Measurements from ENCODE around the gene EXO5. TPM values are rescaled to one million over a fixed set of nuclear protein-coding genes. Genes with fewer than 3 reads are reported as not detected.

The EXO5 gene
- polyA plus RNA-seq, 2 of the 4 experiments (the other 2 are of a cell fraction), result 5.7 to 7.0 TPM

DNA sequence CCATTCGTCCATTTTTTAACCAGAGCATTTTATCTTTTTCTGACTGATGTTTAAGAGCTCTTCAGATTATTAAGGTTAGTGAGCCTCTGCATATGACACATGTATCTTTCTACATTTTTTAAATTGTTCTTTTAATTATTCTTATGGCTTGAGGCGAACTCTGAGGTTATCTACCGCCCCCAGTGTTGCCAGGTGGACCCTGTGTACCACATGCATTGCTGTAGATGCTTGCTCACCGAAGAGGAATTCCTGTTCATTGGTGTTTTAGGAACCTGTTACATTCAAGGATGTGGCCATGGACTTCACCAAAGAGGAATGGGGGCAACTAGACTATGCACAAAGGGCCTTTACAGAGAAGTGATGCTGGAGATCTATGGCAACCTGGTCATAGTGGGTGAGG is 54.7 kb downstream of the EXO5 start:
- DNase-seq (ENCODE audit: low read depth in 1 of 2, low spot score in 1 of 2) (no peak), FAIRE-seq (no peak), ATAC-seq (no peak)
- 23% methylated on average over 4 of the region's 4 CpGs for WGBS (ENCODE audit: missing lambda C conversion rate)
- ChIA-PET CTCF (no interaction called here), POLR2A (no interaction called here)
- no peak overlapping the region for H3K4me3 ChIP-seq
- TF ChIP-seq POLR2AphosphoS2 (conservative IDR thresholded peaks at IDR 0.05; ENCODE audit: low read length) (no peak), CBX8 (IDR thresholded peaks at IDR 0.05) (no peak), NFE2L2 (conservative IDR thresholded peaks at IDR 0.05; ENCODE audit: low read length) (no peak), RAD21 (conservative IDR thresholded peaks at IDR 0.05 in 1 of 2, IDR thresholded peaks at IDR 0.05 in 1 of 2) (no peak), EP300 (IDR thresholded peaks at IDR 0.05) (no peak), CEBPB (IDR thresholded peaks at IDR 0.05) (no peak), ZSCAN20 (CRISPR knock-in tag; IDR thresholded peaks at IDR 0.05) (no peak), TFCP2L1 (CRISPR knock-in tag; IDR thresholded peaks at IDR 0.05) (no peak), HOXB13 (CRISPR knock-in tag; IDR thresholded peaks at IDR 0.05; ENCODE audit: low read depth) (no peak), FOXS1 (CRISPR knock-in tag; IDR thresholded peaks at IDR 0.05) (no peak), FOSL2 (IDR thresholded peaks at IDR 0.05) (no peak), FOSL2 (CRISPR knock-in tag; IDR thresholded peaks at IDR 0.05) (no peak), ZFP36 (IDR thresholded peaks at IDR 0.05; ENCODE audit: borderline replicate concordance, partially characterized antibody) (no peak)
- TF ChIP-seq, protein P1, sequence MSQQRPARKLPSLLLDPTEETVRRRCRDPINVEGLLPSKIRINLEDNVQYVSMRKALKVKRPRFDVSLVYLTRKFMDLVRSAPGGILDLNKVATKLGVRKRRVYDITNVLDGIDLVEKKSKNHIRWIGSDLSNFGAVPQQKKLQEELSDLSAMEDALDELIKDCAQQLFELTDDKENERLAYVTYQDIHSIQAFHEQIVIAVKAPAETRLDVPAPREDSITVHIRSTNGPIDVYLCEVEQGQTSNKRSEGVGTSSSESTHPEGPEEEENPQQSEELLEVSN (IDR thresholded peaks at IDR 0.05; ENCODE audit: borderline replicate concordance, low read depth), result no peak
- TF ChIP-seq, protein P2, sequence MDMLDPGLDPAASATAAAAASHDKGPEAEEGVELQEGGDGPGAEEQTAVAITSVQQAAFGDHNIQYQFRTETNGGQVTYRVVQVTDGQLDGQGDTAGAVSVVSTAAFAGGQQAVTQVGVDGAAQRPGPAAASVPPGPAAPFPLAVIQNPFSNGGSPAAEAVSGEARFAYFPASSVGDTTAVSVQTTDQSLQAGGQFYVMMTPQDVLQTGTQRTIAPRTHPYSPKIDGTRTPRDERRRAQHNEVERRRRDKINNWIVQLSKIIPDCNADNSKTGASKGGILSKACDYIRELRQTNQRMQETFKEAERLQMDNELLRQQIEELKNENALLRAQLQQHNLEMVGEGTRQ (IDR thresholded peaks at IDR 0.05), result no peak
- TF ChIP-seq, protein P3, sequence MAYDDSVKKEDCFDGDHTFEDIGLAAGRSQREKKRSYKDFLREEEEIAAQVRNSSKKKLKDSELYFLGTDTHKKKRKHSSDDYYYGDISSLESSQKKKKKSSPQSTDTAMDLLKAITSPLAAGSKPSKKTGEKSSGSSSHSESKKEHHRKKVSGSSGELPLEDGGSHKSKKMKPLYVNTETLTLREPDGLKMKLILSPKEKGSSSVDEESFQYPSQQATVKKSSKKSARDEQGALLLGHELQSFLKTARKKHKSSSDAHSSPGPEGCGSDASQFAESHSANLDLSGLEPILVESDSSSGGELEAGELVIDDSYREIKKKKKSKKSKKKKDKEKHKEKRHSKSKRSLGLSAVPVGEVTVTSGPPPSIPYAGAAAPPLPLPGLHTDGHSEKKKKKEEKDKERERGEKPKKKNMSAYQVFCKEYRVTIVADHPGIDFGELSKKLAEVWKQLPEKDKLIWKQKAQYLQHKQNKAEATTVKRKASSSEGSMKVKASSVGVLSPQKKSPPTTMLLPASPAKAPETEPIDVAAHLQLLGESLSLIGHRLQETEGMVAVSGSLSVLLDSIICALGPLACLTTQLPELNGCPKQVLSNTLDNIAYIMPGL (CRISPR knock-in tag; IDR thresholded peaks at IDR 0.05; ENCODE audit: borderline replicate concordance), result no peak
- H3K9me3 ChIP-seq, result no peaks in the 10 kb centered on the region; the same call in 2 of the 3 replicates
- H3K4me1 ChIP-seq, result no peaks in the 10 kb centered on the region
- no peak overlapping the region for H3K4me2 ChIP-seq
- no peak overlapping the region for H3K27ac ChIP-seq

DNA sequence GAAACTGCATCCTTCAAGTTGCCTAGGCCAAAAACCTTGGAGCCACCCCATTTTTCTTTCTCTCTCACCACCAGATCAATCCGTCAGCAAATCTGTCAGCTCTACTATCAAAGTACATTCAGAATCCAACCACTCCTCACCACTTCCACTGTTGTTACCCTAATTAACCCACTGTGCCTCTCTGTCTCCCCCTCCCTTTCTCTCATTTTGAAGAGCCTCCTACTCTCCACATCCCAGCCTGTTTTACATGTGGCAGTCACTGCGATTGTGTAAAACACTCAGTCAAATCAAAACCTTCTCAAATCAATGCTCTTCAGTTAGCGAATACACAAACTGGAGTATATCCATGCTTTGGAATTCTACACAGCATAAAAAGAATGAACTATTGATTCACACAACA is 55.9 kb downstream of the EXO5 start:
- H3K4me1 ChIP-seq, result no peaks in the 10 kb centered on the region
- FAIRE-seq (no peak), ATAC-seq (no peak), DNase-seq (ENCODE audit: low read depth in 1 of 2, low spot score in 1 of 2) (no peak)
- no peak overlapping the region for H3K4me3 ChIP-seq
- CTCF ChIA-PET, result no interaction called here
- 36% methylated on average over 3 of the region's 3 CpGs for WGBS (ENCODE audit: missing lambda C conversion rate)
- TF ChIP-seq HEYL (CRISPR knock-in tag; IDR thresholded peaks at IDR 0.05) (no peak), SMC3 (IDR thresholded peaks at IDR 0.05) (no peak), HDAC2 (IDR thresholded peaks at IDR 0.05) (no peak), ZSCAN20 (CRISPR knock-in tag; IDR thresholded peaks at IDR 0.05) (no peak), ZC3H11A (IDR thresholded peaks at IDR 0.05) (no peak), HOXB13 (CRISPR knock-in tag; IDR thresholded peaks at IDR 0.05; ENCODE audit: low read depth) (no peak), POLR2AphosphoS2 (conservative IDR thresholded peaks at IDR 0.05; ENCODE audit: low read length) (no peak), FOSL2 (IDR thresholded peaks at IDR 0.05) (no peak), FOSL2 (CRISPR knock-in tag; IDR thresholded peaks at IDR 0.05) (no peak), CBX2 (IDR thresholded peaks at IDR 0.05; ENCODE audit: borderline replicate concordance, low read depth) (no peak), SREBF2 (IDR thresholded peaks at IDR 0.05) (no peak), NPAS2 (CRISPR knock-in tag; IDR thresholded peaks at IDR 0.05; ENCODE audit: borderline replicate concordance) (no peak)
- TF ChIP-seq, protein P4, sequence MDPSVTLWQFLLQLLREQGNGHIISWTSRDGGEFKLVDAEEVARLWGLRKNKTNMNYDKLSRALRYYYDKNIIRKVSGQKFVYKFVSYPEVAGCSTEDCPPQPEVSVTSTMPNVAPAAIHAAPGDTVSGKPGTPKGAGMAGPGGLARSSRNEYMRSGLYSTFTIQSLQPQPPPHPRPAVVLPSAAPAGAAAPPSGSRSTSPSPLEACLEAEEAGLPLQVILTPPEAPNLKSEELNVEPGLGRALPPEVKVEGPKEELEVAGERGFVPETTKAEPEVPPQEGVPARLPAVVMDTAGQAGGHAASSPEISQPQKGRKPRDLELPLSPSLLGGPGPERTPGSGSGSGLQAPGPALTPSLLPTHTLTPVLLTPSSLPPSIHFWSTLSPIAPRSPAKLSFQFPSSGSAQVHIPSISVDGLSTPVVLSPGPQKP (IDR thresholded peaks at IDR 0.05; ENCODE audit: low read depth, low read length), result no peak
- TF ChIP-seq, protein P5, sequence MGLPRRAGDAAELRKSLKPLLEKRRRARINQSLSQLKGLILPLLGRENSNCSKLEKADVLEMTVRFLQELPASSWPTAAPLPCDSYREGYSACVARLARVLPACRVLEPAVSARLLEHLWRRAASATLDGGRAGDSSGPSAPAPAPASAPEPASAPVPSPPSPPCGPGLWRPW (IDR thresholded peaks at IDR 0.05), result no peak
- TF ChIP-seq, protein P6, sequence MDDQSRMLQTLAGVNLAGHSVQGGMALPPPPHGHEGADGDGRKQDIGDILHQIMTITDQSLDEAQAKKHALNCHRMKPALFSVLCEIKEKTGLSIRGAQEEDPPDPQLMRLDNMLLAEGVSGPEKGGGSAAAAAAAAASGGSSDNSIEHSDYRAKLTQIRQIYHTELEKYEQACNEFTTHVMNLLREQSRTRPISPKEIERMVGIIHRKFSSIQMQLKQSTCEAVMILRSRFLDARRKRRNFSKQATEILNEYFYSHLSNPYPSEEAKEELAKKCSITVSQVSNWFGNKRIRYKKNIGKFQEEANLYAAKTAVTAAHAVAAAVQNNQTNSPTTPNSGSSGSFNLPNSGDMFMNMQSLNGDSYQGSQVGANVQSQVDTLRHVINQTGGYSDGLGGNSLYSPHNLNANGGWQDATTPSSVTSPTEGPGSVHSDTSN (IDR thresholded peaks at IDR 0.05), result no peak
- TF ChIP-seq, protein P3 (CRISPR knock-in tag; IDR thresholded peaks at IDR 0.05; ENCODE audit: borderline replicate concordance), result no peak
- TF ChIP-seq, protein P7, sequence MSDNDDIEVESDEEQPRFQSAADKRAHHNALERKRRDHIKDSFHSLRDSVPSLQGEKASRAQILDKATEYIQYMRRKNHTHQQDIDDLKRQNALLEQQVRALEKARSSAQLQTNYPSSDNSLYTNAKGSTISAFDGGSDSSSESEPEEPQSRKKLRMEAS (IDR thresholded peaks at IDR 0.05), result no peak
- no peak overlapping the region for H3K4me2 ChIP-seq
- H3K9me3 ChIP-seq, result no peaks in the 10 kb centered on the region; the same call in 2 of the 3 replicates
- POLR2A ChIA-PET, result no interaction called here
- no peak overlapping the region for H3K27ac ChIP-seq
